Anterior cingulate cortex (tissue), 58 donors: Measurements from ENCODE around the gene ZMYND8.
"Not testable (repeated sequence)": the region's sequence is repeated elsewhere in the genome, so short reads cannot be mapped to it uniquely, and the experiment has no call there.

Experiments
- DNase-seq, 58 donors: peaks; one replicate each; lab custom pipeline; 2025; lab: John Stamatoyannopoulos, UW

Gene ZMYND8

DNA sequence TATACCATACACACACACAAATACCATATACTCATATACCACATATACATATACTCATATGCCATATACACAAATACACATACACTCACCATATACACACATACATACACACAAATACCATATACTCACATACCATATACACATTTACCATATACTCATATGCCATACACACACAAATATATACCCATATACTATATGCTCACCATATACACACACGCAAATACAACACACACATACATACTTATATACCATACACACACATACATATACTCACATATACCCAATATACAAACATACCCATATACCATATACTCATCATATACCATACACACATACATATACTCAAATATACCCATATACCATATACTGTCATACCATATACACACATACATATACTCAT lies 99.2 kb downstream of the ZMYND8 start:
- DNase-seq, result no peak

DNA sequence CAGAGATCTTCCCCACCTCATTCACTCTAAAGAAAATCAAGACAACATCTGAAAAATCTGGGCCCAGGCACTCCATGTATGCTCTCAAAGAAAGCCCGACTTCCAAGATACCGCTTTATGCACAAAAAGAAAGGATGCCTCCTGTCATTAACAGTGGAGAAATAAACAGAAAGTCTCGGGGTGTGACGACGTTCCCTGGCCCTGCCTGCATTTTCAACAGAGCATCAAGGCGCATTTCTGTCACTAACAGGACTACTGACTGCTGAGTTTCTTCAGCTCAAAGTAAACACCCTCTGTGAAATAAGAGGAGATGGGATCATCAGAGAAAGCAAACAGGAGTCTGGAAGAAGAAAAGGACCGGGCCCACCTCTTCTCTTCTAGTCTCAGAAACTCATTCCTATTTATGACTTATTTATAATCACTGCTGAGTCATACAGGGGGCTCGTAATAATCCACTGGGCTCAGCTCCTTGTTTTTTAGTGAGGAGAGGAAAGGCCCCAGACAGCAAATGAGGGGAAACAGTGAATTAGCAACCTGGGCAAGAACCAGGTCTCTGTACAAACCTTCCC lies 99.7 kb downstream of the ZMYND8 start:
- peak in 1 of 58 donors; percentile 8 for DNase-seq

- DNase-seq, result no peak
Measured at GRCh38 chr20:47253872-47254271, 102.6 kb downstream of the ZMYND8 start.

- no peak for DNase-seq
Measured at GRCh38 chr20:47252879-47253307, 103.6 kb downstream of the ZMYND8 start.

DNA sequence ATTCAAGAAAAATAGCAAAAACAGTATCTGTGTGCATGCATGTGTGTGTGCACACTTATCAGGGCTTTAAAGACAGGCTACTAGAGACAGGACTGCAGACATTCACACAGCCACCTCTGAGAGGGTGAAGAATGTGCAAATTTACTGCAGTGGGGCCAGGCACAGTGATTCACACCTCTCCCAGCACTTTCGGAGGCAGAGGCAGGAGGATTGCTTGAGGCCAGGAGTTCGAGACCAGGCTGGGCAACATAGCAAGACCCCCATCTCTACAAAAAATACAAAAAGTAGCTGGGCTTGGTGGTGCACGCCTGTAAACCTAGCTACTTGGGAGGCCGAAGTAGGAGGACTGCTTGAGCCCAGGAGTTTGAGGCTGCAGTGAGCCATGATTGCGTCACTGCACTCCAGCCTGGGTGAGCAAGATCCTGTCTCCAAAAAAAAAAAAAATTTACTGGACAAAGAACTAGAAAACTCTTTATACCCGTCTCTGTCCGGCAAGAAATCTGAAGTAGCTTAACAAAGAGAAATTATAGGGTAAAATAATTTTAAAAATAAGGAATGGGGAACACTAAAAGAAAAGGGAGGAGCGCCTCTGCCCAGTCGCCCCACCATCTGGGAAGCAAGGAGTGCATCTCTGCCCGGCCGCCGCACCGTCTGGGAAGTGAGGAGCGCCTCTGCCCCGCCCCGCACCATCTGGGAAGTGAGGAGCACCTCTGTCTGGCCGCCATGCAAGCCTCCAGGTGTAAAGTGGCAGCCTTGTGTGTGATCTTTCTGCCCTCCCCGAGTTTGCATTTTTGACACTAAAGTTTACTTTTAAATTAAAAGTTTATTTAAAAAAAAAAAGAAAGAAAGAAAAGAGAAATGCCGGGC lies 105.1 kb downstream of the ZMYND8 start:
- no peak for DNase-seq

GRCh38 chr20:47250360-47250759 lies 106.1 kb downstream of the ZMYND8 start:
- DNase-seq, result no peak

DNA sequence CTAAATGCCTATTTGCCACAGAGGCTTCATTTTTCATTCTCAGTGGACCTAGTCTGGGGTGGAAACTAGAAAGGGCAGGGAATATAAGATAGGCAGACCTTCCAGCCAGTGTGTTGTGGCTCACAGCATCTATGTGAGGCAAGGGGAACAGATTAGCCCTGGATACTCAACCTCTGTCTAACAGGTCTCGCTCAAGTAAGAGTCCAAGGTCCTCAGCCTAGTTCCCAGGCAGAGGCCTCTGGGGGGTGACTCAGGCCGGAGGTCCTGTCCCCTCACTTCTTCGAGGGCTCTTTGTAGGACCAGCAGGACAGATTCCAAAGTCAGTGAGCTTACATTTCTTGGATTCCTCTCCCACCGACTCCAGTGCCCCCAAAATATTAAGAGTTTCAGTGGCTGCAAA lies 106.6 kb downstream of the ZMYND8 start:
- no peak for DNase-seq

GRCh38 chr20:47248448-47248966 lies 108.0 kb downstream of the ZMYND8 start:
- DNase-seq, result no peak

GRCh38 chr20:47247972-47248371 lies 108.5 kb downstream of the ZMYND8 start:
- no peak for DNase-seq

GRCh38 chr20:47246061-47246777 lies 110.3 kb downstream of the ZMYND8 start:
- DNase-seq, result no peak

GRCh38 chr20:47245166-47245565 lies 111.3 kb downstream of the ZMYND8 start:
- DNase-seq, result not testable (repeated sequence)

DNA sequence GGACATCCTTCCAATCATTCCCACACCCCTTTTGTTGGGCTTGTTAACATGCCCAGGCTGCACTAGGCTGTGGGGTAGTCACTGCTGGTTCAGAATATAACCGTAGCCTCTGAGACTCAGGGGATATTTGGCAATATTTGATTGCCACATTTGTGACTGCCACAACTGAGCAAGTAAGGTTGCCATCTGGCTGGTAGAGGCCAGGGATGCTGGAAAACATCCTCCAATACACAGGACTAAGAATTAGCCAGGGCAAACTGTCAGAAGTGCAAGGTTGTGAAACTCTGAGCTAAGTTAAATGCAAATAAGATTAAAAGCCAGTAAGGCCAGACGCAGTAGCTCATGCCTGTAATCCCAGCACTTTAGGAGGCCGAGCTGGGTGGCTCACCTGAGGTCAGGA lies 112.0 kb downstream of the ZMYND8 start:
- no peak for DNase-seq

DNA sequence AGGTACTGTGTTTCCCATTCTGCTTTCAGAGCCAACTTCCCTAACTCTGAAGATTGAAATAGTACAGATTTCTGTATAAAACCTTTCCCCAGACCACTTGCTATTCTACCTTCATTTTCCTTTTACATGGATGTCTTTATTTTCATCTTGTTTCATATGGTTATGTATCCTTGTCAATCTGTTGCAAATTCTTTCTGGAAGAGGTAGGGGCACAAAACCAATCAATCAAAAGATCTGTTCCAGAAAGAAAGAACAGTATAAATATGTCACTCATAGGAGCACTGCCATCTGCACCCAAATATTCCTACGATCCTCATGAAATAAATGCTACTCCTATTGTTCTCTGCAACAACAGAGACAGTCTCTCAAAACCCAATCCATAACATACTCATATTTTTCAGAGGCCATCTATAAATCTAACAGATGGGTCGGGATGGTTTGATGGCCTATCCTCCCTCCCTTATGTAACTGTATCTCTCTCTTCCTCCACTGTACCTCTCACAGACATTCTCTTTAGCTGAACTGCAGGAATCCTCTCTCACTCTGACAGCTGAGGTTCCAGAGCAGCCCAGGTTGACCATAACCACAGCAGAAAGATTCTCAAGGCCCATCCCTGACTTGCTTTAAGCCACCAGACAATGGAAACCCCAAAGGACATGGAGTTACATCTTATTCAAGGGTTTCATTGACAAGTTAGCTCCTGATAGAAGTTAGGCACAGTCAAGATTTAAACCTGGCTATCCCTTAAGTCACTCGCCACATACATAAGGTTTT lies 112.8 kb downstream of the ZMYND8 start:
- no peak for DNase-seq

DNA sequence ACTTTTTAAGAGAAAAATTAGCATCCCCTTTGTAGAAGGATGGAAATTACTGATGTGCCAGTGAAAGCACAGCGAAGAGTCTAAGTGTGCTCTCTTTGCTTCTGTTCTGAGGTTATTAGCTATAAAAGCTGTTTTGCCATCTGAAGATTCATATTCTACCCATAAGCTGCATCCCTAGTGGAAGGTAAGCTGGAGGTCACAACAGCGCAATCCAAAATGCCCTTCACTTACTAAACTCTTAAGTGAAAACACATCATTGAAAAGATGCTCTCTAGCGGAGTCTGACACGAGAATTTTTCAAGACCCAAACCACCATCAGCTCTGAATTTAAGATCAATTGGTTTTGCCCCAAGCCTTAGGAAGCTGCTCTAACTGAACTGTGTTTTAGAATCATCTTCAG lies 113.5 kb downstream of the ZMYND8 start:
- DNase-seq, result no peak

- DNase-seq, result peak in 5 of 58 donors; percentile 11 to 53 (median 11)
Measured at GRCh38 chr20:47241345-47241781, 115.1 kb downstream of the ZMYND8 start.

DNA sequence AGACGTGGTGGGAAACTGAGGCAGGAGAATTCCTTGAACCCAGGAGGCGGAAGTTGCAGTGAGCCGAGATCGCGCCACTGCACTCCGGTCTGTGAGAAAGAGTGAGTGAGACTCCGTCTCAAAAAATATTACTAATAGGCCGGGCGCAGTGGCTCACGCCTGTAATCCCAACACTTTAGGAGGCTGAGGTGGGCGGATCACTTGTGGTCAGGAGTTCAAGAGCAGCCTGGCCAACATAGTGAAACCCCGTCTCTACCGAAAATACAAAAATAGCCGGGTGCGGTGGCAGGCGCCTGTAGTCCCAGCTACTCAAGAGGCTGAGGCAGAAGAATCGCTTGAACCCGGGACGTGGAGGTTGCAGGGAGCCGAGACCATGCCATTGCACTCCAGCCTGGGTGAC lies 116.4 kb downstream of the ZMYND8 start:
- DNase-seq, result not testable (repeated sequence)

GRCh38 chr20:47239719-47240067 lies 116.8 kb downstream of the ZMYND8 start:
- DNase-seq, result no peak

DNA sequence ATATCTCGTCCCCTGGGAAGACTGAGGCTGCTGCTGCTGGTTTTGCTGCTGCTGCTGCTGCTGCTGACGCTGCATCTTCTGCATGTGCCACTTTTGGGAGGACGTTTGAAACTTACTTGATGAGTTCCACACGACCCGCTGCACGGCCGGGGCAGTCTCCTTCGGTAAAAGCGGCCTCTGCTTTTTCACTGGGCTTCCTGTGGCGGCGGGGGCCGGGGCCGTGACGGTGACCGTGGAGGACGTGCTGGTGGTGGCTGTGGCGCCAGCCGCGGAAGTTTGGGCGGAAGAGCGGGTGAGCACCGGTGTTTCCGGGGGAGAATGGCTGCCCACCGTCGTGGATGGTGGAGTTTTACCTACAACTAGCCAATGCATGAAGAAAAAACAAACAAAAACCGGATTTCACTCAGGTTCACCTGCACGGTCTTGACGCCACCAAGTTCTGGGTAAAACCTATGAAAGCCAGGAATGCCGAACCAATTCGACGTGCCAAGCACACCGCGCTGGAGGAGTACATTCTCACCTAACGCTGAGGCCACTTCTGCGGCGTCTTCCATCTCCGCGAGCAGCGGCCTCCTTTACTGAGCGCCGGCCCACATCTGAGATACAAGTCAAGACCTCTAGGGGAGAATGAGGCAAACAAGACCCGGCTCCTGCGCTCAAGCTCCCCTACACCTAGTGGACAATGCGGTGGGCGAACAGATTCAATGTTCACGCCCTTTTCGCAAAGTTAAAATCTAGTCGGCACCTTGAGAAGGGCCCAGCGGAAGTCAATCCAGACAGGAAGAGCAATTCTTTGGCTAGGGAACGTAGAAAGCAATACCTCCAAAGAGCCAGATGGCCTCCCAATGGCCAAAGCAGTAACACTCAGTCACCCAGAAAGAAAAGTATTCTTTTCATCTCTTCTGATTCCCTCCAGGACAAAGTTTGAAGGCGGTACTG lies 117.5 kb downstream of the ZMYND8 start:
- DNase-seq, result no peak

- DNase-seq, result peak in 38 of 58 donors; percentile 7 to 84 (median 38)
Measured at GRCh38 chr20:47237715-47238114, 118.8 kb downstream of the ZMYND8 start.

DNA sequence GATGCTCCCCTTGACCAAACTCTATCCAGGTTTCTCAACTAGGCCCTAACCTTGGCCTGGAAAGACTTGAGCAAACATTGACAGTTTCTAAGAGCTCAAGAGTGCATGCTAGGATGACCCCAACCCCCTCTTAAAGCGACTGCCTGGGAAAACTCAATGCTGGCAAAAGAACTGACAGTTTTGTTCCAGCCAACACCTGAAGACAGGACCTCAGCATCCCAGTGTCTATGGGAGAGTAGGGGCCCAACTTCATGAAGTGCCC lies 119.9 kb downstream of the ZMYND8 start:
- DNase-seq, result no peak
